ENCODE results near the gene POMZP3.
"Not testable (repeated sequence)": the region's sequence is repeated elsewhere in the genome, so short reads cannot be mapped to it uniquely, and the experiment has no call there.

Gene POMZP3

DNA sequence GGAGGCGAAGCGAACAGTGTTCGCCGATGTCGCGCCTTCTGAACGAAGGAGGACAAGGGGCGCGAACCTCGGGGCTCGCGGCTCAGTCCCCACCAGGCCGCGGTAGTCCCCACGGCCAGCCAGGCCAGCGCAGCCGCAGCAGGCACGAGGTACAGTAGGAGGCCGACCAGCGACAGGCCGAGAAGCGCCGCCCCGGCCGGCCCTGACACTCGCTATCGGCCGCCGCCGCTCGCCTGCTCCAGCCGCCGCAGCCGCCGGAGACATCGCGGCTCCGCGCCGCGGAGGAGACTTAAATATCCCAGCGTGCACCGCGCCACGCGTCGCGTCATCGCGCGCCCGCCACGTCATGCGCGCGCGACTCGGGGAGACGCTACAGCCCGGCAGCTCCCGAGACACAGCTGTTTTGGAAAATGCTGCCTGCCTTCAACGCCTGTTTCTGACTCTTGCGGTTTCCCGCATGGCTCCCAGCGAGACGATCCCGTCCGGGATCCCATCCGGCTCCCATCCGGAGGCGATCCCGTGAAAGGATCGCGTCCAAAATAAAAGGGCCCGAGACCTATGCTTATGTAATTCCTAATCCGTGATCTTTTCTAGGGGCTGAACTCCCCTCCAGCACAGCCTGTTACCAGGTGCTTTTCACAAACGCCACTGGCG, at the start of gene POMZP3:
Gene POMZP3, minus strand, starts transcription at position 291 of the 654 bp plus-strand sequence. CDS start 1,215 bp downstream, outside the sequence.
- H3K79me2 ChIP-seq; H3K4me1 ChIP-seq; H3K36me3 ChIP-seq (ENCODE audit: control insufficient read depth, insufficient read depth, low read length); H3K27me3 ChIP-seq (ENCODE audit: control insufficient read depth, insufficient read depth, low read length); H3K9me3 ChIP-seq (ENCODE audit: control insufficient read depth, low read length): not testable (repeated sequence)
- Histone ChIP-seq H2AFZ (peak within 1 kb of the TSS; percentile 92), H3K4me3 (ENCODE audit: low read depth, low read length) (peak within 1 kb of the TSS; percentile 63), H3K27ac (peak within 1 kb of the TSS; percentile 93), H3K9ac (peak within 1 kb of the TSS; percentile 61), H3K4me2 (ENCODE audit: low read length) (peak within 1 kb of the TSS; percentile 59)

DNA sequence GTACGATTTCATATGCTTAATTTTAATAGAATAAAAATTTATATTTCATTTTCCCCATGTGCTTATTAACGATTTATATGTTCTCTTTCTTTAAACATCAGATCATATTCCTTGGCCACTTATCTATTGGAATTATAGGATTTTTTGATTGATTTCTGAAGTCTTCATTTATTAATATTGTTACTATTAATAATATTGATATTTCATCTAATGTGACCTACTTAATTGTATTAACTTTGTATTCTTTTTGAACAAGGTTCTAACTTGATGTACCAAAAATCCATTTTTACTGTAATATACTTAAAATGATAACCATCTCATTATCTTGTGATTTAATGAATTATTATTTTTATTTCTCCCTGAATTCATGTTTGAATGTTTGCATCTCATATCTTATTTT, 48.7 kb upstream of the POMZP3 start:
- H3K27me3 ChIP-seq (ENCODE audit: control insufficient read depth, insufficient read depth, low read length); H3K4me1 ChIP-seq; H3K4me3 ChIP-seq (ENCODE audit: low read depth, low read length); H3K9me3 ChIP-seq (ENCODE audit: control insufficient read depth, low read length); H3K27ac ChIP-seq; H2AFZ ChIP-seq; H3K4me2 ChIP-seq (ENCODE audit: low read length); H3K9ac ChIP-seq; H3K79me2 ChIP-seq; H3K36me3 ChIP-seq (ENCODE audit: control insufficient read depth, insufficient read depth, low read length): not testable (repeated sequence)

DNA sequence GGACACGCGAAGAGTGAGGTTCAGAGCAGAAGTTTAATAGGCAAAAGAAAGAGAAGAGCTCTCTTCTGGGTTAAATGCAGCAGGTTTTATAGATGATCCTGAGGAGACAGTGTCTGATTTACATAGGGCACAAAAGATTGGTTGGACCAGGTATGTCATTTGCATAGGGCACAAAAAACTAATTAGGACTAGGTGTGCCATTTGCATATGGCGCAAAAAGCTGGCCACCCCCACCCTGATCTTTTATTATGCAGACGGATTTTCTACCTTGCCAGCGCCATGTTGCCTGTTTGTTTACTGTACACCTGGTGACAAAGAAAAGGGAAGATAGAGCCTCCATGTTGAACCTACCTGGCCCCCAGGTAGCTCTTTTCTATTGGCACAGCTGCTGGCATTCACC, 46.3 kb upstream of the POMZP3 start:
- H3K4me1 ChIP-seq; H3K4me3 ChIP-seq (ENCODE audit: low read depth, low read length); H3K4me2 ChIP-seq (ENCODE audit: low read length); H2AFZ ChIP-seq; H3K9me3 ChIP-seq (ENCODE audit: control insufficient read depth, low read length); H3K9ac ChIP-seq; H3K79me2 ChIP-seq; H3K27me3 ChIP-seq (ENCODE audit: control insufficient read depth, insufficient read depth, low read length); H3K36me3 ChIP-seq (ENCODE audit: control insufficient read depth, insufficient read depth, low read length); H3K27ac ChIP-seq: not testable (repeated sequence)

DNA sequence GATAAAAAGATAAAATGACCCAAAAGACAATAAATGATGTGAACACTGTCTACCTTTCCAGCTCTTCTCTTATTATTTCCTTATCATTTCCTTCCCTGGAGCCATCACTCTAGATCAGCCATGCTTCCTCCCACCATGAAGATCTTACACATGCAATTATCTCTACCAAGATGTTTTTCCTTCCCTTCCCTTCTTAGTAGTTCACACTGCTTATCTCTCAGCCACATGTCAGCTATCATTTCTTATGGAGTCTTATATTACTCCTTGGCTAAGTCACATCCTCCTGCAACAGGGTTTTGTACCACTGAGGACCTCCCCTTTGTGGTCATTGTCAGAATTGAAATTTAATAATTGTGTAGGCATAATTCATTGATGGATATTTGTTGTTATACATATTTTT, 32.1 kb upstream of the POMZP3 start:
- H3K27me3 ChIP-seq (ENCODE audit: control insufficient read depth, insufficient read depth, low read length) = not testable (repeated sequence)

DNA sequence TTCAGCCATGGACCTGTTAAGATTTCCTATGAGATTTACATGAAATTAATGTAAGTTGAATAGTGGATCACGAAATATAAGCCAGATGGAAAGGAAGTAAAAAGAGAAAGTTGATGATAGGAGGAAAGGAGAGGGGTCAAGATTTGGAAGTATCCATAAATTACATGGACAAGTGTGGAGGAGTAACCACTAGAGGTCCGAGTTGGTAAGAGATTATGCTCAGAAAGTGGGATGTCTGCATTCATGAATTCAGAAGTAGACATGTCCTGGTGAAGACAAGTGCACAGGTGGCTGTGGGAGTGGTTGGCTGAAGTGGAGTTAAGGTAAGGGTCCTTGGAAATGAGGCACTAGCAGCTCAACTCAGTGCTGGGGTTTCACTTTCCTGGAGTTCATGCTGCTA, 29.3 kb upstream of the POMZP3 start:
- H3K4me3 ChIP-seq (ENCODE audit: low read depth, low read length); H3K9me3 ChIP-seq (ENCODE audit: control insufficient read depth, low read length); H3K4me1 ChIP-seq; H2AFZ ChIP-seq; H3K79me2 ChIP-seq; H3K36me3 ChIP-seq (ENCODE audit: control insufficient read depth, insufficient read depth, low read length); H3K4me2 ChIP-seq (ENCODE audit: low read length); H3K9ac ChIP-seq; H3K27ac ChIP-seq; H3K27me3 ChIP-seq (ENCODE audit: control insufficient read depth, insufficient read depth, low read length): not testable (repeated sequence)

More for the DNA sequence above, 32.1 kb upstream of the POMZP3 start:
- H3K9me3 ChIP-seq (ENCODE audit: control insufficient read depth, low read length); H3K9ac ChIP-seq; H3K36me3 ChIP-seq (ENCODE audit: control insufficient read depth, insufficient read depth, low read length); H3K4me1 ChIP-seq; H3K79me2 ChIP-seq; H3K4me3 ChIP-seq (ENCODE audit: low read depth, low read length); H3K27ac ChIP-seq; H2AFZ ChIP-seq; H3K4me2 ChIP-seq (ENCODE audit: low read length): not testable (repeated sequence)

DNA sequence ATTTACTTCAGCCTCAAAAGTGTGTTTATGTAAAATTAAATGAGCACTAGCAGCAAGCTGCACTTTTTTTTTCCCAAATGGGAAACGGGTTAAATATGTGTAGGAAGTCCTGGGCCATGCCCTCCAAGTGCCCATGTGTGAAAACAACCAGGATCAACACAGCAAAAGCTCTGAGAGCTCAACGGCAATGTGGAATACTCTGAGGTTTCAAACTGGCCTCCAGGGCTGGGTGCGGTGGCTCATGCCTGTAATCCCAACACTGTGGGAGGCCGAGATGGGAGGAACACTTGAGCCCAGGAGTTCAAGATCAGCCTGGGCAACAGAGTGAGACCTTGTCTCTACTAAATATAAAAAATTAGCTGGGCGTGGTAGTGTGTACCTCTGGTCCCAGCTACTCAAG, 15.5 kb upstream of the POMZP3 start:
- not testable (repeated sequence) for H3K36me3 ChIP-seq (ENCODE audit: control insufficient read depth, insufficient read depth, low read length); H3K9me3 ChIP-seq (ENCODE audit: control insufficient read depth, low read length); H3K27me3 ChIP-seq (ENCODE audit: control insufficient read depth, insufficient read depth, low read length); H3K9ac ChIP-seq; H3K4me3 ChIP-seq (ENCODE audit: low read depth, low read length); H3K4me1 ChIP-seq; H3K79me2 ChIP-seq; H3K4me2 ChIP-seq (ENCODE audit: low read length); H2AFZ ChIP-seq; H3K27ac ChIP-seq

DNA sequence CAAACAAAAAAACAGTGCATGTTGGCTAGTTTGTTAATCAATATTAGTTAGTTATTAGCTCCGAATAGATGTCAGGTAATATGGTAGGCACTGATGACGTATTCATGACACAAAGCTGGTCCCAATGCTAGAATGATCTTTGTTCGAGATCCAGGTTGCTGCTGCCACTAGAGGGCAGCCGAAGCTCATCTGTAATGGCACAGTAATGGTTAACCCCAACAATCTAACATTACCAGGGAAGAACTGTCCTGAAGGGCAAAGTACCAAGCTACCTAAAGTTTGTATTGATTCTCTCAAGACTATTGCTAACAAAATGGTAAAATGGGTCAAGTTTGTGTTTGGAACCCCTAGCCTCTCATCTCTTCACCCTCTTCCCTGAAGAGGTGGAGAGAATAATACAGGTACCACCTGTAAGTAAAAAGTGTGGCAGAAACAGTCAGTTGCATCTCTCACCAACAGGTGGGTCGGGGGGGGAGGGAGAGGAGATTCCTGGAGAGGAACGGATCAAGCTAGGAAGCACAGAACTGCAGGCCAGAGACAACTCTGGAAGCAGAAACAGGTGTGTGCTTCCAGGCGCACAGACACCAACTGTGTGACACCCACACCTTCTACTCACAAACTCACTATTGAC, 10.1 kb upstream of the POMZP3 start:
- not testable (repeated sequence) for H3K9me3 ChIP-seq (ENCODE audit: control insufficient read depth, low read length); H3K9ac ChIP-seq; H3K79me2 ChIP-seq; H3K27ac ChIP-seq; H2AFZ ChIP-seq; H3K4me3 ChIP-seq (ENCODE audit: low read depth, low read length); H3K27me3 ChIP-seq (ENCODE audit: control insufficient read depth, insufficient read depth, low read length); H3K36me3 ChIP-seq (ENCODE audit: control insufficient read depth, insufficient read depth, low read length); H3K4me1 ChIP-seq; H3K4me2 ChIP-seq (ENCODE audit: low read length)
- TF ChIP-seq, protein P1, sequence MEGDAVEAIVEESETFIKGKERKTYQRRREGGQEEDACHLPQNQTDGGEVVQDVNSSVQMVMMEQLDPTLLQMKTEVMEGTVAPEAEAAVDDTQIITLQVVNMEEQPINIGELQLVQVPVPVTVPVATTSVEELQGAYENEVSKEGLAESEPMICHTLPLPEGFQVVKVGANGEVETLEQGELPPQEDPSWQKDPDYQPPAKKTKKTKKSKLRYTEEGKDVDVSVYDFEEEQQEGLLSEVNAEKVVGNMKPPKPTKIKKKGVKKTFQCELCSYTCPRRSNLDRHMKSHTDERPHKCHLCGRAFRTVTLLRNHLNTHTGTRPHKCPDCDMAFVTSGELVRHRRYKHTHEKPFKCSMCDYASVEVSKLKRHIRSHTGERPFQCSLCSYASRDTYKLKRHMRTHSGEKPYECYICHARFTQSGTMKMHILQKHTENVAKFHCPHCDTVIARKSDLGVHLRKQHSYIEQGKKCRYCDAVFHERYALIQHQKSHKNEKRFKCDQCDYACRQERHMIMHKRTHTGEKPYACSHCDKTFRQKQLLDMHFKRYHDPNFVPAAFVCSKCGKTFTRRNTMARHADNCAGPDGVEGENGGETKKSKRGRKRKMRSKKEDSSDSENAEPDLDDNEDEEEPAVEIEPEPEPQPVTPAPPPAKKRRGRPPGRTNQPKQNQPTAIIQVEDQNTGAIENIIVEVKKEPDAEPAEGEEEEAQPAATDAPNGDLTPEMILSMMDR (IDR thresholded peaks at IDR 0.05) = peak; percentile 22

DNA sequence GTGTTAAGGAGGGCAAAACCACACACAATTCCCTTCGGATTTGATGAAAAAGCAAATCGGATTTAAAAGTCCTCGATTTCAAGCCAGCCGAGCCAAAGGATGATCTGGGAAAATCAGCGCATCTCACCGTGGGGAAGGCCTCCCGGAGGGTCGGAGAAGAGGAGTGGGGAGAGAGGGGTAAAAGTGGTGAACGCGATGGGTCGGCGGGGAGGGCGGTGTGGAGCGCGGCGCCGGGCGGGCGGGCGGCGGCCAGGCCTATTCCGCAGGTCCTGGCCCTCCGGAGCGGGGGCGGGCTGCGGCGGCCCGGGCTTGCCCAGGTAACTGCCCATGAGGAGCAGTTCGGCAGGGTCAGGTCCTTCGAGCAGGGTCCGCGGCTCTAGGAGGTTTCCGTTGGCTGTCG, 498 bp downstream of the POMZP3 start:
- peak overlapping the region; percentile 37 for H3K4me3 ChIP-seq (ENCODE audit: low read depth, low read length)
- not testable (repeated sequence) for H3K9me3 ChIP-seq (ENCODE audit: control insufficient read depth, low read length); H3K4me1 ChIP-seq; H2AFZ ChIP-seq; H3K9ac ChIP-seq; H3K79me2 ChIP-seq; H3K27me3 ChIP-seq (ENCODE audit: control insufficient read depth, insufficient read depth, low read length); H3K36me3 ChIP-seq (ENCODE audit: control insufficient read depth, insufficient read depth, low read length)
- peak overlapping the region; percentile 93 for H3K27ac ChIP-seq
- peak overlapping the region; percentile 55 for H3K4me2 ChIP-seq (ENCODE audit: low read length)

DNA sequence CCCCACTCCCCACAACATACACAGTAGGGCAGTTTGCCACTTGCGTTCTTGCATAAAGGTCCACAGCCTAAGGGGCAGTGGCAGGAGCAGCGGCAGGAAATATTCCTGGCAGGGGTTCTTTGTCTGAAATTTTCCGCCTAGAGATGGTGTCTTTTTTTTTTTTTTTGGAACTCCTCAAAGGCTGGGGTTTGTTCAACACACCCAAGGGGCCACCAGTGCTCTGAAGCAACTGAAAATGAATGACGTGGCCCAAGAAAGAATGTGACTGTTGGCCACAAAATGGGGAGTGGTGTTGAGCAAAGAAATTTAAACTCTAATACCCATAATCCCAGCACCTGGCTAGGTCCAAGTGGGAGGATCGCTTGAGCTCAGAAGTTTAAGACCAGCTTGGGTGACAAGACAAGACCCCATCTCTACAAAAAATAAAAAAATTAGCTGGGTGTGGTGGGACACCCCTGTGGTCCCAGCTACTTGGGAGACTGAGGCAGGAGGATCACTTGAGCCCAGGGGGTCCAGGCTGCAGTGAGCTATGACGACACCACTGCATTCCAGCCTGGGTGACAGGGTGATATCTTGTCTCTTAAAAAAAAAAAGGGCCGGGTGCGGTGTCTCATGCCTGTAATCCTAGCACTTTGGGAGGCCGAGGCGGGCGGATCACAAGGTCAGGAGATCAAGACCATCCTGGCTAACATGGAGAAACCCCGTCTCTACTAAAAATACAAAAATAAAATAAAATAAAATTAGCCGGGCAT, 7.5 kb downstream of the POMZP3 start:
- H3K27me3 ChIP-seq (ENCODE audit: control insufficient read depth, insufficient read depth, low read length); H3K9ac ChIP-seq; H3K79me2 ChIP-seq; H3K4me3 ChIP-seq (ENCODE audit: low read depth, low read length); H3K4me2 ChIP-seq (ENCODE audit: low read length); H3K9me3 ChIP-seq (ENCODE audit: control insufficient read depth, low read length); H3K36me3 ChIP-seq (ENCODE audit: control insufficient read depth, insufficient read depth, low read length); H3K27ac ChIP-seq; H2AFZ ChIP-seq; H3K4me1 ChIP-seq: not testable (repeated sequence)

Data from parathyroid adenoma (tissue), 2 donors.